Measurements from ENCODE around the gene SORCS2.

The SORCS2 gene

GRCh38 chr4:7737268-7737645, 544.9 kb downstream of the SORCS2 start:
- no peak for TF ChIP-seq CTCF (IDR thresholded peaks at IDR 0.05; ENCODE audit: low read depth, low read length)
- Histone ChIP-seq H3K27me3 (no peaks in the 10 kb centered on the region), H3K36me3 (no peaks in the 10 kb centered on the region), H3K9me3 (no peaks in the 10 kb centered on the region), H3K4me3 (ENCODE audit: low read depth, low read length) (no peak overlapping the region), H3K4me1 (no peaks in the 10 kb centered on the region)
- no peak for DNase-seq

- Histone ChIP-seq H3K4me1 (no peaks in the 10 kb centered on the region), H3K4me3 (ENCODE audit: low read depth, low read length) (no peak overlapping the region), H3K36me3 (no peaks in the 10 kb centered on the region), H3K27me3 (no peaks in the 10 kb centered on the region), H3K9me3 (no peaks in the 10 kb centered on the region)
- TF ChIP-seq CTCF (IDR thresholded peaks at IDR 0.05; ENCODE audit: low read depth, low read length) = no peak
- DNase-seq = no peak
These were observed 545.6 kb downstream of the SORCS2 start for GRCh38 chr4:7737752-7738457.

GRCh38 chr4:7738458-7739076, 546.2 kb downstream of the SORCS2 start:
- H3K36me3 ChIP-seq = no peaks in the 10 kb centered on the region
- no peaks in the 10 kb centered on the region for H3K4me1 ChIP-seq
- no peak for TF ChIP-seq CTCF (IDR thresholded peaks at IDR 0.05; ENCODE audit: low read depth, low read length)
- no peak for DNase-seq
- no peak overlapping the region for H3K4me3 ChIP-seq (ENCODE audit: low read depth, low read length)
- no peaks in the 10 kb centered on the region for H3K27me3 ChIP-seq
- H3K9me3 ChIP-seq = no peaks in the 10 kb centered on the region

GRCh38 chr4:7739077-7739917, 547.0 kb downstream of the SORCS2 start:
- no peak for DNase-seq
- Histone ChIP-seq H3K4me1 (no peaks in the 10 kb centered on the region), H3K27me3 (no peaks in the 10 kb centered on the region), H3K9me3 (no peaks in the 10 kb centered on the region), H3K4me3 (ENCODE audit: low read depth, low read length) (no peak overlapping the region), H3K36me3 (no peaks in the 10 kb centered on the region)
- TF ChIP-seq CTCF (IDR thresholded peaks at IDR 0.05; ENCODE audit: low read depth, low read length) = no peak

DNA sequence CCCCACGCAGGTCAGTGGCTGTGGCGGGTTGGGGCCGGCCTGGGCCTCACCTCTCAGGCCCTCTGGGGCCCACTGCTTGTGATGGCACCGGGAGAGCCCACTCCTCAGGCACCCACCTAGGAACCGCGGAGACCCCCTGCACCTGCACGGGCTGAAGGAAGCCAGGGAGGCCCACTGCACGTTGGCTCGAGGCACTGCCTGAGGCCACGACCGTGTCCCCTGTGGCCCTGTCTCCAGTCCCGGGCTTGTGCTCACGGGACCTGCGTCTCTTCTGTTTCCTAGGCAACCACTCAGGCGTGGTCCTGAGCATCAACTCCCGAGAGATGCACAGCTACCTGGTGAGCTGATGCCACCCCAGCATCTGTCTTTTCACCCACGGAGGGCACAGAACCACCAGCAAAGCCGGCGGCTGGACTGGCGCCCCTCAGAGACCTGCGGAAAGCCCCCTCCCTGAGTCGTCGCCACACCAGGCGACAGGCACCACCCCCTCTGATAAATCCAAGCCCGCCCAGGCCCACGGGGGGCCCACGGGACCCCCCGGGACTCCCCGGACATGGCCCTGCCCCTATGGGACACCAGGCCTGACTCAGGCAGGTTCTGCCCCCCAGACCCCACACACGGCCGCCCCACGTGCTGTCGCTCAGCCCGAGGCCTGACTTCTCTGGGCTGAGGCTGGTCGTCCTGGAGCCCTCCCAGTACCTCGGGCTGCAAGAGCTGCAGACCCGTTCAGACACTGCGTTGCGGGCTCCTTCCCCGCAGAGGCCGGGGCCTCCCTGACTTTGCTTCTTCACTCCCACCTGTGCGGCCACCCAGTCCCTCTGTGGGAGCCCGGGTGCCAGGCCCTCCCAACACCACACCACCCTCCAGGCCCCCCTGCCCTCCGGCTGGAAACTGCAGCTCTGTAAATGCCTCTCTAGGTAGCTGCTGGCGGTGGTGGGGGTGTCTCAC, 547.9 kb downstream of the SORCS2 start:
- no peaks in the 10 kb centered on the region for H3K36me3 ChIP-seq
- TF ChIP-seq CTCF (IDR thresholded peaks at IDR 0.05; ENCODE audit: low read depth, low read length) = no peak
- no peak overlapping the region for H3K4me3 ChIP-seq (ENCODE audit: low read depth, low read length)
- DNase-seq = no peak
- no peaks in the 10 kb centered on the region for H3K9me3 ChIP-seq
- no peaks in the 10 kb centered on the region for H3K4me1 ChIP-seq
- H3K27me3 ChIP-seq = no peaks in the 10 kb centered on the region

All from BE2C (cell line).